A549 treated with dexamethasone at 1 μM for 4 hours (cell line): Measurements from ENCODE around the gene ZNF93. TPM values are rescaled to one million over a fixed set of nuclear protein-coding genes. Genes with fewer than 3 reads are reported as not detected.

Source experiments
- total RNA-seq: library from RNA; stranded (reverse); fragments of 200-300 nt; extraction: Qiagen RNA extraction; gene quantifications from 5 replicates; pipeline ENCODE4 v1.2.3, GENCODE V29; 2022

The ZNF93 gene
- total RNA-seq, result not detected in 5 replicates

GRCh38 chr19:19900729-19901444 is at the start of gene ZNF93:
Gene ZNF93, plus strand, starts transcription at chr19:19900946. Its CDS starts 143 bp downstream, at chr19:19901089.

GRCh38 chr19:19865750-19866610 is 34.8 kb upstream of the ZNF93 start, which contains the start of gene ZNF253:
Gene ZNF253, plus strand, starts transcription at chr19:19865882. Its CDS starts 115 bp downstream, at chr19:19865997.

Other genes starting within 250 kb of the ZNF93 start
- gene ATP13A1, start 237.3 kb upstream of the ZNF93 start, total RNA-seq, result 19.2 to 37.1 TPM (median 36.1 TPM) in 5 replicates
- 4.6 to 5.6 TPM (median 5.1 TPM) in 5 replicates for gene ZNF101, start 232.1 kb upstream of the ZNF93 start, total RNA-seq
- gene ZNF14, start 167.8 kb upstream of the ZNF93 start, total RNA-seq, result 2.0 to 2.5 TPM (median 2.1 TPM) in 5 replicates
- gene ZNF506, start 79.2 kb upstream of the ZNF93 start, total RNA-seq, result 0.12 to 0.27 TPM (median 0.21 TPM) in 5 replicates
- not detected in 5 replicates for gene ZNF253, start 35.1 kb upstream of the ZNF93 start, total RNA-seq
- gene ZNF682, start 138.6 kb downstream of the ZNF93 start, total RNA-seq, result not detected in 5 replicates
- not detected in 5 replicates for gene ZNF90, start 177.1 kb downstream of the ZNF93 start, total RNA-seq